ENCODE measurements around the gene ARID1B. TPM values are rescaled to one million over a fixed set of nuclear protein-coding genes. Genes with fewer than 3 reads are reported as not detected.

ARID1B gene
- total and polyA plus RNA-seq, 10 of the 15 experiments (the other 5 are each of a cell fraction or from before 2014, with no cell fraction given): 24.7 to 133 (median 54.6) TPM

GRCh38 chr6:157087974-157088373 is 310.8 kb downstream of the ARID1B start:
- Histone ChIP-seq H3K79me2 (ENCODE audit: control insufficient read depth, insufficient read depth, low read length) (no peaks in the 10 kb centered on the region), H3K4me2 (ENCODE audit: control insufficient read depth, insufficient read depth) (no peak overlapping the region), H3K4me1 (ENCODE audit: control insufficient read depth, insufficient read depth, low read length) (no peaks in the 10 kb centered on the region), H3K27ac (ENCODE audit: control insufficient read depth, insufficient read depth) (no peak overlapping the region), H3K9me3 (replicated peaks; ENCODE audit: control insufficient read depth, insufficient read depth, low read length) (no peaks in the 10 kb centered on the region), H2AFZ (ENCODE audit: control insufficient read depth, low read depth, low read length) (no peak overlapping the region), H3K9ac (ENCODE audit: control insufficient read depth, insufficient read depth, low read length) (no peak overlapping the region), H3K4me3 (no peak overlapping the region), H3K36me3 (ENCODE audit: control insufficient read depth in 2 of 2, insufficient read depth in 2 of 2, low read length in 1 of 2) (peaks cover 3 to 23% of the 10 kb centered on the region in 2 experiments), H4K20me1 (ENCODE audit: control insufficient read depth, insufficient read depth) (peaks cover 5% of the 10 kb centered on the region; the same call in 1 of the 2 replicates), H3K27me3 (replicated peaks in 1 of 2; ENCODE audit: control insufficient read depth in 2 of 2, insufficient read depth in 2 of 2, low read length in 1 of 2) (no peaks in the 10 kb centered on the region)
- intact Hi-C loops (cut with micrococcal nuclease; ENCODE audit: unreplicated experiment) (no loop called here), in situ Hi-C loops (cut with MboI) (no loop called here)
- no peak for TF ChIP-seq YBX1 (IDR thresholded peaks at IDR 0.05)
- TF ChIP-seq NBN (IDR thresholded peaks at IDR 0.05): no peak
- no peak for DNase-seq (ENCODE audit: low read depth, low spot score)
- ChIA-PET POLR2A (interaction anchor here (0.7 kb wide), 1 partner anchor 25 kb away, joined by 3 read pairs; no protein-coding TSS in a partner anchor), SMC1A (ENCODE audit: uncharacterized antibody, unreplicated experiment) (interaction anchor here (3.6 kb wide), 1 partner anchor 10 kb away, joined by 15 read pairs; no protein-coding TSS in a partner anchor), CTCF (interaction anchor here (0.6 to 1.4 kb wide), 3 partner anchors 11 to 143 kb away, joined by 3 to 4 read pairs (median 3); no protein-coding TSS in a partner anchor), RAD21 (ENCODE audit: unreplicated experiment) (interaction anchor here (0.7 kb wide), 1 partner anchor 53 kb away, joined by 3 read pairs; no protein-coding TSS in a partner anchor)
- no peak for ATAC-seq
- WGBS (ENCODE audit: insufficient coverage, insufficient replicate concordance, low lambda C conversion rate, missing lambda C conversion rate): 100% methylated on average over 2 of the region's 2 CpGs
- no TSS peak for BruUV-seq (replicated peaks)
- FAIRE-seq: no peak

- ChIA-PET POLR2A (no interaction called here), CTCF (interaction anchor here (1.9 kb wide), 1 partner anchor 9 kb away, joined by 11 read pairs; no protein-coding TSS in a partner anchor), SMC1A (ENCODE audit: uncharacterized antibody, unreplicated experiment) (interaction anchor here (1.7 to 3.6 kb wide), 2 partner anchors 10 to 11 kb away, joined by 8 to 15 read pairs; no protein-coding TSS in a partner anchor), RAD21 (ENCODE audit: unreplicated experiment) (interaction anchor here (0.8 kb wide), 1 partner anchor 45 kb away, joined by 3 read pairs; no protein-coding TSS in a partner anchor)
- Histone ChIP-seq H3K27me3 (replicated peaks in 1 of 2; ENCODE audit: control insufficient read depth in 2 of 2, insufficient read depth in 2 of 2, low read length in 1 of 2) (no peaks in the 10 kb centered on the region), H4K20me1 (ENCODE audit: control insufficient read depth, insufficient read depth) (peaks cover 5% of the 10 kb centered on the region; the same call in 1 of the 2 replicates), H3K4me3 (no peak overlapping the region), H3K9me3 (replicated peaks; ENCODE audit: control insufficient read depth, insufficient read depth, low read length) (no peaks in the 10 kb centered on the region), H3K4me1 (ENCODE audit: control insufficient read depth, insufficient read depth, low read length) (peaks cover 4% of the 10 kb centered on the region; the same call in 1 of the 2 replicates), H3K4me2 (ENCODE audit: control insufficient read depth, insufficient read depth) (no peak overlapping the region), H3K79me2 (ENCODE audit: control insufficient read depth, insufficient read depth, low read length) (no peaks in the 10 kb centered on the region), H2AFZ (ENCODE audit: control insufficient read depth, low read depth, low read length) (no peak overlapping the region), H3K9ac (ENCODE audit: control insufficient read depth, insufficient read depth, low read length) (no peak overlapping the region), H3K27ac (ENCODE audit: control insufficient read depth, insufficient read depth) (no peak overlapping the region), H3K36me3 (ENCODE audit: control insufficient read depth in 2 of 2, insufficient read depth in 2 of 2, low read length in 1 of 2) (peaks cover 2 to 25% of the 10 kb centered on the region in 2 experiments)
- DNase-seq (ENCODE audit: low read depth, low spot score) (no peak), FAIRE-seq (no peak), ATAC-seq (no peak)
- intact Hi-C loops (cut with micrococcal nuclease; ENCODE audit: unreplicated experiment) (no loop called here), in situ Hi-C loops (cut with MboI) (no loop called here)
- WGBS (ENCODE audit: insufficient coverage, insufficient replicate concordance, low lambda C conversion rate, missing lambda C conversion rate): 83% methylated on average over 3 of the region's 3 CpGs
- no TSS peak for BruUV-seq (replicated peaks)
- TF ChIP-seq MTA3 (IDR thresholded peaks at IDR 0.05; ENCODE audit: borderline replicate concordance, low read length): no peak
- TF ChIP-seq SRF (IDR thresholded peaks at IDR 0.05; ENCODE audit: low read depth in 2 of 2, low read length in 2 of 2): no peak
- no peak for TF ChIP-seq IKZF2 (IDR thresholded peaks at IDR 0.05)
Observed at GRCh38 chr6:157088841-157089240, 311.7 kb downstream of the ARID1B start.

Data from GM12878 (cell line).